Activated CD8-positive, alpha-beta T cell treated with anti-CD3 and anti-CD28 coated beads for 36 hours (primary cell): ENCODE results near the gene TM9SF3. TPM values are rescaled to one million over a fixed set of nuclear protein-coding genes. Genes with fewer than 3 reads are reported as not detected.
A peak's percentile ranks its signal among the peaks of the same experiment; 100 is the strongest.

Experiments used
- ATAC-seq: fragments of 200-7000 bp; cut with Tn5 transposase; one replicate; pipeline ENCODE4 v1.10.0; 2021; ENCODE audit warnings: mild to moderate bottlenecking, moderate library complexity
- CTCF ChIA-PET: fragments of 350-600 bp; sonication (Branson Sonifier 250); formaldehyde crosslinking; loops from one replicate; lab custom pipeline; 2021; ENCODE audit warnings: antibody characterized with exemption; lab: Charles Lee
- POLR2A ChIA-PET: fragments of 350-600 bp; sonication (Branson Sonifier 250); formaldehyde crosslinking; loops from one replicate; lab custom pipeline; 2021; ENCODE audit warnings: antibody characterized with exemption; lab: Charles Lee
- DNase-seq: peaks from one replicate; pipeline ENCODE4 v3.0.0-alpha.2; 2020
- H3K27ac Mint-ChIP-seq: one replicate; pipeline ENCODE4 v1.8.0; 2021; ENCODE audit warnings: mild to moderate bottlenecking, mixed read lengths
- H3K27me3 Mint-ChIP-seq: one replicate; pipeline ENCODE4 v1.8.0; 2021; ENCODE audit warnings: mixed read lengths
- H3K36me3 Mint-ChIP-seq: one replicate; pipeline ENCODE4 v1.8.0; 2021; ENCODE audit warnings: low read depth, mixed read lengths
- H3K4me1 Mint-ChIP-seq: one replicate; pipeline ENCODE4 v1.8.0; 2021; ENCODE audit warnings: low read depth, mixed read lengths
- H3K4me3 Mint-ChIP-seq: one replicate; pipeline ENCODE4 v1.8.0; 2021; ENCODE audit warnings: mild to moderate bottlenecking, moderate library complexity, mixed read lengths
- H3K9me3 Mint-ChIP-seq: one replicate; pipeline ENCODE4 v1.8.0; 2021; ENCODE audit warnings: mixed read lengths
- CTCF ChIP-seq: fragments of 200-600 bp; IDR thresholded peaks from one replicate; pipeline ENCODE4 v1.8.0; 2022; ENCODE audit warnings: antibody characterized with exemption, mild to moderate bottlenecking
- intact Hi-C: fragments of 100-400 bp; cut with micrococcal nuclease; formaldehyde crosslinking; loops from one replicate; pipeline ENCODE4 v1.10.0; 2022
- total RNA-seq, 2 experiments: library from RNA; stranded (reverse); gene quantifications; one replicate each; pipeline ENCODE4 v1.2.3, GENCODE V29; 2021

The TM9SF3 gene
- total RNA-seq, 2 experiments from 2014 or later = 66.4 to 71.1 TPM

- H3K27me3 Mint-ChIP-seq = peaks cover 20% of the 10 kb centered on the region
- ATAC-seq (no peak), DNase-seq (no peak)
- POLR2A ChIA-PET = no interaction called here
- TF ChIP-seq CTCF = no peak
- no peak overlapping the region for H3K27ac Mint-ChIP-seq
- CTCF ChIA-PET = interaction anchor here (0.9 to 2.3 kb wide), 2 partner anchors 8 to 12 kb away, joined by 3 to 8 read pairs; no protein-coding TSS in a partner anchor
- no peaks in the 10 kb centered on the region for H3K36me3 Mint-ChIP-seq
- H3K4me3 Mint-ChIP-seq = no peak overlapping the region
- H3K4me1 Mint-ChIP-seq = no peaks in the 10 kb centered on the region
- intact Hi-C loops = no loop called here
- H3K9me3 Mint-ChIP-seq = no peaks in the 10 kb centered on the region
These were observed 108.5 kb downstream of the TM9SF3 start for GRCh38 chr10:96478355-96478754.

GRCh38 chr10:96473866-96474265 is 112.9 kb downstream of the TM9SF3 start:
- H3K9me3 Mint-ChIP-seq = no peaks in the 10 kb centered on the region
- no peaks in the 10 kb centered on the region for H3K4me1 Mint-ChIP-seq
- ATAC-seq (no peak), DNase-seq (no peak)
- H3K36me3 Mint-ChIP-seq = no peaks in the 10 kb centered on the region
- intact Hi-C loops = no loop called here
- CTCF ChIA-PET = no interaction called here
- POLR2A ChIA-PET = interaction anchor here (0.9 kb wide), 1 partner anchor 89 kb away, joined by 3 read pairs; no protein-coding TSS in a partner anchor
- H3K4me3 Mint-ChIP-seq = no peak overlapping the region
- TF ChIP-seq CTCF = no peak
- no peak overlapping the region for H3K27ac Mint-ChIP-seq
- H3K27me3 Mint-ChIP-seq = peaks cover 7% of the 10 kb centered on the region

GRCh38 chr10:96470116-96470743 is 116.6 kb downstream of the TM9SF3 start:
- CTCF ChIA-PET = interaction anchor here (0.9 to 3.2 kb wide), 8 partner anchors 9 to 95 kb away, joined by 3 to 13 read pairs (median 3); partner anchors contain the start of gene TLL2
- POLR2A ChIA-PET = no interaction called here
- Mint-ChIP-seq H3K4me1 (no peaks in the 10 kb centered on the region), H3K9me3 (no peaks in the 10 kb centered on the region), H3K27ac (no peak overlapping the region), H3K36me3 (no peaks in the 10 kb centered on the region), H3K27me3 (peaks cover 10% of the 10 kb centered on the region), H3K4me3 (no peak overlapping the region)
- DNase-seq (peak; percentile 56), ATAC-seq (peak; percentile 82)
- peak; percentile 54 for TF ChIP-seq CTCF
- intact Hi-C loops = no loop called here

GRCh38 chr10:96468845-96469244 is 118.0 kb downstream of the TM9SF3 start:
- Mint-ChIP-seq H3K4me3 (no peak overlapping the region), H3K27ac (no peak overlapping the region), H3K36me3 (no peaks in the 10 kb centered on the region), H3K27me3 (peaks cover 9% of the 10 kb centered on the region), H3K4me1 (no peaks in the 10 kb centered on the region), H3K9me3 (no peaks in the 10 kb centered on the region)
- POLR2A ChIA-PET = interaction anchor here (0.6 kb wide), 1 partner anchor 39 kb away, joined by 3 read pairs; no protein-coding TSS in a partner anchor
- TF ChIP-seq CTCF = no peak
- CTCF ChIA-PET = interaction anchor here (0.9 to 3.2 kb wide), 4 partner anchors 21 to 452 kb away, joined by 3 to 13 read pairs (median 8); partner anchors contain the start of gene TLL2
- DNase-seq (no peak), ATAC-seq (no peak)
- intact Hi-C loops = no loop called here

Other genes starting within 250 kb of the TM9SF3 start
- gene OPALIN, start 228.0 kb downstream of the TM9SF3 start, total RNA-seq = not detected
- under 1 TPM; 0.09 to 0.18 TPM for gene TLL2, start 73.1 kb downstream of the TM9SF3 start, total RNA-seq
- gene PIK3AP1, start 133.5 kb upstream of the TM9SF3 start, total RNA-seq = 1 to 10 TPM; 4.1 to 4.7 TPM
- 10 to 100 TPM; 20.6 to 24.3 TPM for gene LCOR, start 245.3 kb upstream of the TM9SF3 start, total RNA-seq